Neural progenitor cell (in vitro differentiated cells): ENCODE results near the gene PC. TPM values are rescaled to one million over a fixed set of nuclear protein-coding genes. Genes with fewer than 3 reads are reported as not detected.

Experiments
- DNase-seq: peaks from one replicate; pipeline ENCODE4 v3.0.0-alpha.2; 2016; ENCODE audit warnings: low spot score
- H2AFZ ChIP-seq: fragments of 200-600 bp; sonication (generic); replicated peaks from 2 replicates; pipeline ENCODE4 v1.6.1; 2016; ENCODE audit warnings: antibody characterized with exemption
- H3F3A ChIP-seq: fragments of 200-600 bp; sonication (generic); 2 replicates; pipeline ENCODE4 v1.6.1; 2016; ENCODE audit warnings: antibody characterized with exemption, low read depth
- H3K27ac ChIP-seq: fragments of 200-600 bp; sonication (generic); 2 replicates; pipeline ENCODE4 v1.5.1; 2016; ENCODE audit warnings: mild to moderate bottlenecking
- H3K27me3 ChIP-seq: fragments of 200-600 bp; sonication (generic); 2 replicates; pipeline ENCODE4 v1.6.1; 2016; ENCODE audit warnings: mild to moderate bottlenecking, moderate library complexity
- H3K36me3 ChIP-seq: fragments of 200-600 bp; sonication (generic); 2 replicates; pipeline ENCODE4 v1.5.1; 2016
- H3K4me1 ChIP-seq: fragments of 200-600 bp; sonication (generic); 2 replicates; pipeline ENCODE4 v1.6.1; 2016; ENCODE audit warnings: mixed run types
- H3K4me2 ChIP-seq: fragments of 200-600 bp; sonication (generic); 2 replicates; pipeline ENCODE4 v1.6.1; 2016
- H3K4me3 ChIP-seq: fragments of 200-600 bp; sonication (generic); 2 replicates; pipeline ENCODE4 v1.5.1; 2016
- H3K79me2 ChIP-seq: fragments of 200-600 bp; sonication (generic); 2 replicates; pipeline ENCODE4 v1.6.1; 2016; ENCODE audit warnings: low read depth
- H3K9ac ChIP-seq: fragments of 200-600 bp; sonication (generic); 2 replicates; pipeline ENCODE4 v1.6.1; 2016
- H3K9me3 ChIP-seq: fragments of 200-600 bp; sonication (generic); 2 replicates; pipeline ENCODE4 v1.5.1; 2016; ENCODE audit warnings: low read depth
- H4K20me1 ChIP-seq: fragments of 200-600 bp; sonication (generic); 2 replicates; pipeline ENCODE4 v1.6.1; 2016; ENCODE audit warnings: low read depth
- H3K27ac Mint-ChIP-seq: 3 replicates; pipeline ENCODE4 v1.8.0; 2021; ENCODE audit warnings: mixed read lengths
- H3K27me3 Mint-ChIP-seq: 2 replicates; pipeline ENCODE4 v1.8.0; 2022; ENCODE audit warnings: low read depth, mild to moderate bottlenecking, inconsistent platforms, moderate library complexity, mixed read lengths; ENCODE audit not compliant: insufficient read depth
- H3K36me3 Mint-ChIP-seq: 3 replicates; pipeline ENCODE4 v1.8.0; 2021; ENCODE audit warnings: mixed read lengths
- H3K4me1 Mint-ChIP-seq: 3 replicates; pipeline ENCODE4 v1.8.0; 2021; ENCODE audit warnings: mixed read lengths
- H3K4me3 Mint-ChIP-seq: 3 replicates; pipeline ENCODE4 v1.8.0; 2021; ENCODE audit warnings: mild to moderate bottlenecking, moderate library complexity, mixed read lengths
- H3K9me3 Mint-ChIP-seq: 3 replicates; pipeline ENCODE4 v1.8.0; 2020; ENCODE audit warnings: mixed read lengths
- EZH2 ChIP-seq: fragments of 200-600 bp; sonication (generic); IDR thresholded peaks from 2 replicates; pipeline ENCODE4 v1.6.1; 2017; ENCODE audit warnings: antibody characterized with exemption, mild to moderate bottlenecking, moderate library complexity
- EZH2phosphoT487 ChIP-seq: fragments of 200-600 bp; sonication (generic); IDR thresholded peaks from 2 replicates; pipeline ENCODE4 v1.6.1; 2017; ENCODE audit warnings: antibody characterized with exemption
- total RNA-seq: library from RNA; depleted of rRNA; stranded (reverse); fragments of >200 nt; gene quantifications from 2 replicates; pipeline ENCODE4 v1.2.3, GENCODE V29; 2015; ENCODE audit warnings: low replicate concordance
- TF ChIP-seq, protein P1 (sequence below): fragments of 200-600 bp; sonication (generic); IDR thresholded peaks from 2 replicates; pipeline ENCODE4 v1.5.1; 2017; ENCODE audit warnings: antibody characterized with exemption, mild to moderate bottlenecking

PC gene
- total RNA-seq, 1 donor from 2014 or later = 11.4 TPM

- no peaks in the 10 kb centered on the region for H3K79me2 ChIP-seq
- H3K36me3 ChIP-seq = no peaks in the 10 kb centered on the region
- no peak overlapping the region for H3K27ac ChIP-seq
- no peaks in the 10 kb centered on the region for H3K9me3 ChIP-seq
- no peak overlapping the region for H3K4me2 ChIP-seq
- H2AFZ ChIP-seq = no peak overlapping the region
- peaks cover 32% of the 10 kb centered on the region for H3F3A ChIP-seq
- H3K27me3 ChIP-seq = no peaks in the 10 kb centered on the region
- peaks cover 14% of the 10 kb centered on the region for H4K20me1 ChIP-seq
- H3K9me3 Mint-ChIP-seq = no peaks in the 10 kb centered on the region
- H3K27ac Mint-ChIP-seq = no peak overlapping the region
- peaks cover 30% of the 10 kb centered on the region for H3K4me1 ChIP-seq
- peaks cover 42% of the 10 kb centered on the region for H3K4me1 Mint-ChIP-seq
- no peak overlapping the region for H3K4me3 ChIP-seq
- peaks cover 2% of the 10 kb centered on the region for H3K27me3 Mint-ChIP-seq
- H3K4me3 Mint-ChIP-seq = no peak overlapping the region
- TF ChIP-seq EZH2 = no peak
- TF ChIP-seq EZH2phosphoT487 = no peak
- TF ChIP-seq, protein P1, sequence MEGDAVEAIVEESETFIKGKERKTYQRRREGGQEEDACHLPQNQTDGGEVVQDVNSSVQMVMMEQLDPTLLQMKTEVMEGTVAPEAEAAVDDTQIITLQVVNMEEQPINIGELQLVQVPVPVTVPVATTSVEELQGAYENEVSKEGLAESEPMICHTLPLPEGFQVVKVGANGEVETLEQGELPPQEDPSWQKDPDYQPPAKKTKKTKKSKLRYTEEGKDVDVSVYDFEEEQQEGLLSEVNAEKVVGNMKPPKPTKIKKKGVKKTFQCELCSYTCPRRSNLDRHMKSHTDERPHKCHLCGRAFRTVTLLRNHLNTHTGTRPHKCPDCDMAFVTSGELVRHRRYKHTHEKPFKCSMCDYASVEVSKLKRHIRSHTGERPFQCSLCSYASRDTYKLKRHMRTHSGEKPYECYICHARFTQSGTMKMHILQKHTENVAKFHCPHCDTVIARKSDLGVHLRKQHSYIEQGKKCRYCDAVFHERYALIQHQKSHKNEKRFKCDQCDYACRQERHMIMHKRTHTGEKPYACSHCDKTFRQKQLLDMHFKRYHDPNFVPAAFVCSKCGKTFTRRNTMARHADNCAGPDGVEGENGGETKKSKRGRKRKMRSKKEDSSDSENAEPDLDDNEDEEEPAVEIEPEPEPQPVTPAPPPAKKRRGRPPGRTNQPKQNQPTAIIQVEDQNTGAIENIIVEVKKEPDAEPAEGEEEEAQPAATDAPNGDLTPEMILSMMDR = no peak
- no peak overlapping the region for H3K9ac ChIP-seq
- no peak for DNase-seq
- no peaks in the 10 kb centered on the region for H3K36me3 Mint-ChIP-seq
Observed at GRCh38 chr11:66910669-66911068, 47.5 kb downstream of the PC start.

DNA sequence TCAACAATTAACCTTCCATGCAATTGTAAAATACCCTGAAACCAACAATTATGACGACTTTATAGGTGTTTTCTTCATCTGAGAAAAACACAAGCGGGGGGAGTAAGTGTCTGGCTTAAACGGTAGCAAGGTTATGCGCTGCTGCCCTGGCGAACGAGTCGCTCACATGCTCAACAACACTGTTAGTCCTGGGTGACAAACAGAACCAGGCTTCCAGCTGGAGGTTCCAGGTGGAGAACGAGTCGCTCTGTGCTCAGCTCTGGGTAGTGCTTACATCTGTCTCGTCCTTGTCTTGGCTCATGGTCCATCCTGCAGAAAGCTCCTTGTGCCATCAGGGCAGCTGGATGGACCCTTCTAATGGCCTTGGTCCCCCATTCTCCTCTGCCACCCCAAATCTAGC lies 48.2 kb downstream of the PC start:
- Mint-ChIP-seq H3K4me3 (no peak overlapping the region), H3K36me3 (no peaks in the 10 kb centered on the region)

DNA sequence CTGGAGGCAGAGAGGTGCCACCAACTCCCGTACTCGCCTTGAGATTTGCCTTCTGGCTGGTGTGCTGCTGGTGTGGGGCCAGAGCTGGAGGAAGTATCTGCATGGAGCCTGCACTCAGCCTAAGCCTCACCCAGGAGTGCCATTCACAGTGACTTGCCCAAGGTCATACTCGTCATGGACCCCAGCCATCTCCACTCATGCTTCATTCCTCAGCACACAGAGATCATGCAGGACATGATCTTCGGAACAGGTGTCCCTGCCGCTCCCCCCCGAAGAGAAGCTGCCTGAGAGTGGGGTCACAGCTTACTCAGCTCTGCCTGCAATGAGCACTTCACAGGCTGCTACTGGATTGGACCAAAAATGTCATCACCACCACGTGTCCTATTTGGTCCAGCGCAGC lies 49.0 kb downstream of the PC start:
- no peaks in the 10 kb centered on the region for H3K36me3 ChIP-seq
- H3K9me3 ChIP-seq = no peaks in the 10 kb centered on the region
- H3K4me3 ChIP-seq = no peak overlapping the region
- no peak for DNase-seq
- H3K9ac ChIP-seq = no peak overlapping the region
- peaks cover 29% of the 10 kb centered on the region for H3F3A ChIP-seq
- H3K79me2 ChIP-seq = no peaks in the 10 kb centered on the region
- H4K20me1 ChIP-seq = peaks cover 14% of the 10 kb centered on the region
- Mint-ChIP-seq H3K4me1 (peaks cover 44% of the 10 kb centered on the region), H3K27ac (no peak overlapping the region), H3K4me3 (no peak overlapping the region), H3K27me3 (peaks cover 6% of the 10 kb centered on the region), H3K36me3 (no peaks in the 10 kb centered on the region), H3K9me3 (no peaks in the 10 kb centered on the region)
- H3K4me1 ChIP-seq = peaks cover 23% of the 10 kb centered on the region
- no peak overlapping the region for H2AFZ ChIP-seq
- no peak overlapping the region for H3K27ac ChIP-seq
- no peaks in the 10 kb centered on the region for H3K27me3 ChIP-seq
- H3K4me2 ChIP-seq = no peak overlapping the region
- TF ChIP-seq, protein P1 = no peak
- TF ChIP-seq EZH2phosphoT487 (no peak), EZH2 (no peak)

More for the DNA sequence above, 48.2 kb downstream of the PC start:
- Mint-ChIP-seq H3K27me3 (peaks cover 4% of the 10 kb centered on the region), H3K27ac (no peak overlapping the region), H3K9me3 (no peaks in the 10 kb centered on the region), H3K4me1 (peaks cover 42% of the 10 kb centered on the region)
- Histone ChIP-seq H4K20me1 (peaks cover 14% of the 10 kb centered on the region), H3K27me3 (no peaks in the 10 kb centered on the region), H3K9ac (no peak overlapping the region), H2AFZ (no peak overlapping the region), H3K27ac (no peak overlapping the region), H3K4me3 (no peak overlapping the region), H3K4me2 (no peak overlapping the region), H3K9me3 (no peaks in the 10 kb centered on the region), H3K79me2 (no peaks in the 10 kb centered on the region), H3K4me1 (peaks cover 23% of the 10 kb centered on the region), H3K36me3 (no peaks in the 10 kb centered on the region), H3F3A (peaks cover 29% of the 10 kb centered on the region)
- TF ChIP-seq EZH2 = no peak
- no peak for TF ChIP-seq EZH2phosphoT487
- TF ChIP-seq, protein P1 = no peak
- no peak for DNase-seq
